Colonic mucosa (tissue), 4 donors: ENCODE measurements around the gene RARRES1. TPM values are rescaled to one million over a fixed set of nuclear protein-coding genes. Genes with fewer than 3 reads are reported as not detected.
"Not testable (repeated sequence)": the region's sequence is repeated elsewhere in the genome, so short reads cannot be mapped to it uniquely, and the experiment has no call there.

Source experiments
- DNase-seq: peaks from one replicate; pipeline ENCODE4 v3.0.0-alpha.2; 2020
- H3K27ac ChIP-seq: fragments of 200-600 bp; one replicate; pipeline ENCODE4 v1.8.0; 2021
- H3K27me3 ChIP-seq: fragments of 200-600 bp; one replicate; pipeline ENCODE4 v1.8.0; 2021
- H3K36me3 ChIP-seq: fragments of 200-600 bp; one replicate; pipeline ENCODE4 v1.8.0; 2021
- H3K4me1 ChIP-seq: fragments of 200-600 bp; one replicate; pipeline ENCODE4 v1.8.0; 2021; ENCODE audit warnings: mild to moderate bottlenecking
- H3K4me3 ChIP-seq: fragments of 200-600 bp; one replicate; pipeline ENCODE4 v1.8.0; 2021
- H3K9ac ChIP-seq, 2 donors: one replicate each; pipeline ENCODE4 v1.7.0; 2013; ENCODE audit warnings: control low read depth in 2 of 2, low read depth in 2 of 2, low read length in 2 of 2
- H3K9me3 ChIP-seq: fragments of 200-600 bp; one replicate; pipeline ENCODE4 v1.8.0; 2021
- CTCF ChIP-seq: fragments of 200-600 bp; IDR thresholded peaks from one replicate; pipeline ENCODE4 v1.8.0; 2022; ENCODE audit warnings: antibody characterized with exemption, mild to moderate bottlenecking
- intact Hi-C: fragments of 100-400 bp; cut with DNase I; formaldehyde crosslinking; loops from one replicate; pipeline ENCODE4 v1.14.1; 2022
- total RNA-seq, 2 donors: library from RNA; stranded (reverse); fragmentation: NEBNext Ultra II Directional in 1 of 2; extraction: Animal tissue kit (Norgen Biotek cat#: 25700) in 1 of 2; gene quantifications; one replicate each; pipeline ENCODE4 v1.2.1, GENCODE V29; 2021
- donor health status: healthy.
- donor health status: DM: no; HTN: no; CAD: no.
- donor health status: DM: no; HTN: no; CAD: no.

Gene RARRES1
- total RNA-seq, 2 donors from 2014 or later = 30.6 to 79.5 TPM

- DNase-seq = no peak
- Histone ChIP-seq H3K9me3 (no peaks in the 10 kb centered on the region), H3K27me3 (no peaks in the 10 kb centered on the region), H3K27ac (no peak overlapping the region), H3K4me3 (no peak overlapping the region), H3K4me1 (no peaks in the 10 kb centered on the region), H3K36me3 (no peaks in the 10 kb centered on the region), H3K9ac (no peak overlapping the region)
- intact Hi-C loops = no loop called here
- no peak for TF ChIP-seq CTCF
Measured at GRCh38 chr3:158702815-158703481, 29.3 kb downstream of the RARRES1 start.

- H3K4me1 ChIP-seq = no peaks in the 10 kb centered on the region
- no peak overlapping the region for H3K4me3 ChIP-seq
- H3K9me3 ChIP-seq = no peaks in the 10 kb centered on the region
- intact Hi-C loops = no loop called here
- no peaks in the 10 kb centered on the region for H3K36me3 ChIP-seq
- no peaks in the 10 kb centered on the region for H3K27me3 ChIP-seq
- no peak for TF ChIP-seq CTCF
- no peak overlapping the region for H3K9ac ChIP-seq
- DNase-seq = no peak
- H3K27ac ChIP-seq = no peak overlapping the region
Measured at GRCh38 chr3:158701420-158702065, 30.7 kb downstream of the RARRES1 start.

- Histone ChIP-seq H3K9ac (no peak overlapping the region), H3K27me3 (no peaks in the 10 kb centered on the region), H3K27ac (no peak overlapping the region), H3K36me3 (no peaks in the 10 kb centered on the region), H3K9me3 (no peaks in the 10 kb centered on the region), H3K4me3 (no peak overlapping the region), H3K4me1 (no peaks in the 10 kb centered on the region)
- intact Hi-C loops = no loop called here
- DNase-seq = no peak
- no peak for TF ChIP-seq CTCF
Measured at GRCh38 chr3:158700559-158700958, 31.7 kb downstream of the RARRES1 start.

GRCh38 chr3:158696618-158697017 is 35.6 kb downstream of the RARRES1 start:
- H3K9me3 ChIP-seq = no peaks in the 10 kb centered on the region
- DNase-seq = no peak
- no peaks in the 10 kb centered on the region for H3K27me3 ChIP-seq
- intact Hi-C loops = no loop called here
- no peak overlapping the region for H3K27ac ChIP-seq
- H3K9ac ChIP-seq = no peak overlapping the region
- no peak for TF ChIP-seq CTCF
- no peaks in the 10 kb centered on the region for H3K4me1 ChIP-seq
- no peaks in the 10 kb centered on the region for H3K36me3 ChIP-seq
- H3K4me3 ChIP-seq = no peak overlapping the region

GRCh38 chr3:158693866-158694456 is 38.3 kb downstream of the RARRES1 start:
- H3K9me3 ChIP-seq, H3K27ac ChIP-seq, H3K36me3 ChIP-seq, H3K4me3 ChIP-seq, H3K9ac ChIP-seq, intact Hi-C loops, DNase-seq, H3K27me3 ChIP-seq, H3K4me1 ChIP-seq: not testable (repeated sequence)

GRCh38 chr3:158685159-158685558 is 47.1 kb downstream of the RARRES1 start:
- Histone ChIP-seq H3K27me3 (no peaks in the 10 kb centered on the region), H3K4me3 (no peak overlapping the region), H3K9ac (no peak overlapping the region), H3K36me3 (no peaks in the 10 kb centered on the region), H3K9me3 (no peaks in the 10 kb centered on the region), H3K27ac (no peak overlapping the region), H3K4me1 (no peaks in the 10 kb centered on the region)
- no peak for DNase-seq
- no peak for TF ChIP-seq CTCF
- intact Hi-C loops = no loop called here
